Superior temporal gyrus (tissue), 1 donor: Measurements from ENCODE around the gene CYP11A1.

Source experiments
- DNase-seq: peaks from one replicate; pipeline ENCODE4 v3.0.0-alpha.2; 2016; ENCODE audit errors: extremely low spot score

The CYP11A1 gene

DNA sequence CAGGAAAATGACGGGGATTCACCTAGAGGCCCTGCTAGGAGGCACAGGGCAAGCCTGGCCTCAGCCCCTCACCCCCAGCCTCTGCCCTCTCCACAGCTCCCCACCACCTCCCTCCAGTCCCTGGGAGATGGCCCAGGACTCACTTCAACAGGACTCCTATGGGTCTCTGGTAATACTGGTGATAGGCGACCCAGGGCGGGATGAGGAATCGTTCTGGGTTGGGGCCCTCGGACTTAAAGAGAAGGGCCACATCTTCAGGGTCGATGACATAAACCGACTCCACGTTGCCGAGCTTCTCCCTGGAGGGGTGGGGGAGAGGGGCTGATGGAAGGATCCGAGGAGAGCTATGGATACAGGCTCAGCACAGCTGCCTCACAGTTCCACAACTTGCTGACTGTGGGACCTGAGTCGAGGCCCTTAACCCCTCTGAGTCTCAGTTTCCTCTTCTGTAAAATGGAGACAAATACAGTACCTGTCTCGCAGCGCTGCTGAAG is 19.6 kb downstream of the CYP11A1 start:
- no peak for DNase-seq

DNA sequence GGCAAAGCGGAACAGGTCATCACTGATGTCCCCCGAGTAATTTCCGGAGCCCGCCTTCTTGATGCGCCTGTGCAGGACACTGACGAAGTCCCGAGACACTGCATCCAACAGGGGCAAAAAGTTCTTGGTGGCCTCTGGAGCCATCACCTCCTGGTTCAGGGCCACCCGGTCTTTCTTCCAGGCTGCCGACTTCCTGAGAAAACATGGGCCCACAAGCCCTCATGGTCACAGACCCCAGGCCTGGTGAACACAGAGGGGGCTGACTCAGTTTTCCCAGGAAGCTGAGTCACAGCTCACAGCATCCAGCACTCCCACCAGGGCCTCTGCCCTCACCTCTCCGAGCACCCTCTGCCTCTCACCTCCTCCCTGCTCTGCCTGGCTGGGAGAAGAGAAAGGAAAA is 22.4 kb downstream of the CYP11A1 start:
- DNase-seq = no peak

DNA sequence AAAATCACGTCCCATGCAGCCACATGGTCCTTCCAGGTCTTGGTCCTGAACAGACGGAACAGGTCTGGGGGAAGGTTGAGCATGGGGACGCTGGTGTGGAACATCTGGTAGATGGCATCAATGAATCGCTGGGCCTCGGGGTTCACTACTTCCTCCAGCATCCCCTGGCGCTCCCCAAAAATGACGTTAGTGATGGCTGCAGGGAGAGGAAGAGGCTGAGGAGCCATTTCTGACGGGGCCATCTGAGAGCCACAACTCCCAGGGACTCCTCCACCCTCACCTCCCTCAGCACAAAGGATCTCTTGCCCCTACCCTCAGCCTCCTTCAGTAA is 23.7 kb downstream of the CYP11A1 start:
- DNase-seq = no peak

- no peak for DNase-seq
Observed at GRCh38 chr15:74343127-74343796, 24.2 kb downstream of the CYP11A1 start.

DNA sequence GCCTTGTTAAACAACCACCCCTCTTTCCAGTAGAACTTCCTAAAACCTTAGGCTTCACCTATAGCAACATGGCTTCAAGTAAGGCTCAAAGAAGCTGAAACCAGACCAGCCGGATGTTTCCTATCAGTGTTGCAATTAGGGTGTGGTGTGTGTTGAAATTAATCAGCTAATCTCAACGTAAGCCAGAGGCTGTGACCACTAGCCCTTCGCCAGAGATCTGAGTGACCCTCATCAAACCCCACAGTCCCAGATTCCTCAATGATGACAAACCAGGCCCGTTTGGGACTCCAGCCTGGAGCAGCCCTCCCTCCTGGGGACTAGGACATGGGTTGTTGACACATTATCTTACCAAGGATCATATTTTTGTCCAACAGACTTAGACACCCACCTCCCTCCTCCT is 27.3 kb downstream of the CYP11A1 start:
- DNase-seq = no peak

GRCh38 chr15:74339371-74339770 is 28.1 kb downstream of the CYP11A1 start:
- DNase-seq = no peak

DNA sequence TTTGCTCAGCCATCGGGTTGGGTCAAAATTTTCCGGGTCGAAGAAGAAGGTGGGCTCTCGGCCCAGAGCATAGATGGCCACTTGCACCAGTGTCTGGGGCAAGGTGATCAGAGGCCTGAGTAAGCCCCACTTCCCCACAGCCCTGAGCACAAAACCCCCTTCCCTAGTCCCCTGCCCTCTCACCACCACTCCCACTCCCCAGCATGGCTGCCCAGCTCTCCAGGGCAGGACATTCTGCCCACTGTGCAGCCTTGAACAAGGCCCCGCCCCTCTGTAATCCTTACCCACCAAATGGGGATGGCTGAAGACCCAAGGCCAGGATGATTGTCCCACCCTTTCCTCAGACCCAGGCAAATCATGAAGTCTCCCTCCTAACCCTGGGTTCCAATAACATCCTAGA is 28.8 kb downstream of the CYP11A1 start:
- DNase-seq = no peak

GRCh38 chr15:74337607-74338211 is 29.7 kb downstream of the CYP11A1 start:
- DNase-seq = no peak

GRCh38 chr15:74337146-74337545 is 30.3 kb downstream of the CYP11A1 start:
- DNase-seq = no peak

- DNase-seq = no peak
Observed at GRCh38 chr15:74336061-74337005, 31.1 kb downstream of the CYP11A1 start.

GRCh38 chr15:74335396-74335795 is 32.0 kb downstream of the CYP11A1 start:
- DNase-seq = no peak

DNA sequence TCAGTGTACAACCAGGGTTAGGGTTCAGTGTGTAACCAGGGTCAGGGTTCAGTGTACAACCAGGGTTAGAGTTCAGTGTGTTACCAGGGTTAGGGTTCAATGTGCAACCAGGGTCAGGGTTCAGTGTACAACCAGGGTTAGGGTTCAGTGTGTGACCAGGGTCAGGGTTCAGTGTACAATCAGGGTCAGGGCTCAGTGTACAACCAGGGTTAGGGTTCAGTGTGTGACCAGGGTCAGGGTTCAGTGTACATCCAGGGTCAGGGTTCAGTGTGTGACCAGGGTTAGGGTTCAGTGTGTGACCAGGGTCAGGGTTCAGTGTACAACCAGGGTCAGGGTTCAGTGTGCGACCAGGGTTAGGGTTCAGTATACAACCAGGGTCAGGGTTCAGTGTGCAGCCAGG is 33.3 kb downstream of the CYP11A1 start:
- no peak for DNase-seq

DNA sequence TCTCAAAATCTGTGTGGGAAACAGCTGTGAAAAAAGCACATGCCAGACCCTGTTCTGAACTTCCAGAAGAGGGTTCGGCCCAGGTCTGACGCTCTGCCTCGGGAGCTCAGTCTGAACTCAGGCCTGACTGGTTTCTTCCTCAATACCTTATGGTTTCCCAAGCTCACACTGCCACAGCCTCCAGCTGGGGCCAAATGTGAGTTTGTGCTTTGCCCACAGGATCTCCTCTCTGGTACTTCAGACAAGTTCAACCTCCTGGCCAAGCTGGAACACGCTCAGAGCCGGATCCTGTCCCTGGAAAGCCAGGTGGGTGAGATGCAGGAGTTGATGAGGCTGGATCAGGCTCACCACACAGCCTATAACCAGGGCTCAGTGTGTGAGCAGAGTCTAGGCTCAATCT is 33.8 kb downstream of the CYP11A1 start:
- DNase-seq = no peak

DNA sequence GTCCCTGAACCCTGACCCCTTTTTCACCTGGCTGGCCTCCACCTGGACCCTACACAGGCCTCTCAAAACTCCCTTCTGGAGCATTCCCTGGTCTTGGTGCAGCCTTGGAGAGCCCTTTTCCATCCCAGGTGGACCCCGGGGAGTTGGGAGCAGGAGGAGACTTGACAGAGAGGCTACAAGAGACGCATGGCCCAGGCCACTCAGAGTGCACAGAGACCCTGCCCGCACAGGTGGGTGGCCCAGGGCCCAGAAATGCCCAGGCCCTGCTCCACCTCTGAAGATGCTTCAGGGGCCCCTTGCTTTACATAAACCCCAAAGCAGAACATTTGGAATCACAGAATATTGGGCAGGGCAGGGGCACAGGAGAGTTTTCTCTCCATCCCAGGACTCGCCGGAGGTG is 34.4 kb downstream of the CYP11A1 start:
- DNase-seq = no peak

DNA sequence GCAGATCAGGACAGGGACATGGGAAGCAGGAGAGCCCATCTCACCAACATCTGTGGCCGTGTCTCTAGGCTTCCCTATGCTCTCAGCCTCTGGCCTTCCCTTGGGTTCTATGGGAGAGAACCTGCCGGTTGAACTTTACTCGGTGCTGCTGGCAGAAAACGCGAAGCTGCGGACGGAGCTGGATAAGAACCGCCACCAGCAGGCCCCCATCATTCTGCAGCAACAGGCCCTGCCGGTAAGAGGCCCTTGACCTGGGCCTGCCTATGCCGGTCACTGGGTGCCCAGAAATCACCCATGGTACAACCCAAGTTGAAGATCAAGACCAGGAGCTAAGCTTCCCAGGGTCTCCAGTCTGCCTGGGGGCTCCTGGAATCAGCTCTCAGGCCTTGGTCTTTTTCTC is 34.8 kb downstream of the CYP11A1 start:
- no peak for DNase-seq

GRCh38 chr15:74332011-74332410 is 35.4 kb downstream of the CYP11A1 start:
- no peak for DNase-seq

GRCh38 chr15:74330861-74331408 is 36.5 kb downstream of the CYP11A1 start:
- no peak for DNase-seq

- DNase-seq = no peak
Observed at GRCh38 chr15:74328331-74329056, 39.0 kb downstream of the CYP11A1 start.

- DNase-seq = no peak
Observed at GRCh38 chr15:74327756-74328155, 39.7 kb downstream of the CYP11A1 start.

DNA sequence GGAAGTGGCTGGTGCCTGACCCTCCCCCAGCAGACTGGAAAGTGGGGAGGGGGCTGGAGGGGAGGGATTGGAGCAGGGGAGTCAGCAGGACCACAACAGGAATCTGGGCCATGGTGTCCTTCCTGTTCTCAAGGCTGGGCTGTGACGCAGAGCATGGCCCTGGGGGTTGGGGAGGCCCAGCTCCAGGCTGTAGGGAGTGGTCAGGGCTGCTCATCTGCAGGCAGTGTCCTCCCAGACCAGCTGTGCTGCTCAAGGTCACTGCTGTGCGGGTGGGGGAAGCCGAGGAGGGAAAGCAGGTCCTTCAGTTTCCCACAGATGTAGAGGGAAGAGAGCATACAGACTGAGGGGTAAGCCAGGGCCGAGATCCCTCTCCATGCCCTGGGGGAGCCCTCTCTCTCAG is 40.7 kb downstream of the CYP11A1 start:
- no peak for DNase-seq

- no peak for DNase-seq
Observed at GRCh38 chr15:74324714-74325113, 42.7 kb downstream of the CYP11A1 start.
